DMS114 treated with DMSO at 0.1 percent for 48 hours (cell line): ENCODE results near the gene LOXL1.
"Not testable (repeated sequence)": the region's sequence is repeated elsewhere in the genome, so short reads cannot be mapped to it uniquely, and the experiment has no call there.

Source experiments
- DNase-seq: peaks from one replicate; lab custom pipeline; 2025; ENCODE audit not compliant: unreplicated experiment; lab: John Stamatoyannopoulos, UW

The LOXL1 gene

DNA sequence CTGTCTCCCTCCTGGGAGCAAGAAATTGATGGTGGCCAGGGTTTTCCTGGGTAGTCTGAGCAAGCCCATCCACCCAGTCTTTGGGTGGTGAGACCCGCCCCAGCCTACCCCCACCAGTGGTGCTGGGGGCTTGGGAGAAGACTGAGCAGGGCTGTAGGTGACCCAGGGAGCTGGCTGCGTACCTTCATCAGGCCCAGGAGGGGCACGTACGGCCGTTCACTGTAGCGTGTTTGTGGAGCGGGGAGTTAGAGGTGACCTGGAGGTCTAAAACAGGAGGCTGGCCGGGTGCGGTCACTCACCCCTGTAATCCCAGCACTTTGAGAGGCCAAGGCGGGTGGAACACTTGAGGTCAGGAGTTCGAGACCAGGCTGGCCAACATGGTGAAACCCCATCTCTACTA is 11.5 kb downstream of the LOXL1 start:
- no peak for DNase-seq

DNA sequence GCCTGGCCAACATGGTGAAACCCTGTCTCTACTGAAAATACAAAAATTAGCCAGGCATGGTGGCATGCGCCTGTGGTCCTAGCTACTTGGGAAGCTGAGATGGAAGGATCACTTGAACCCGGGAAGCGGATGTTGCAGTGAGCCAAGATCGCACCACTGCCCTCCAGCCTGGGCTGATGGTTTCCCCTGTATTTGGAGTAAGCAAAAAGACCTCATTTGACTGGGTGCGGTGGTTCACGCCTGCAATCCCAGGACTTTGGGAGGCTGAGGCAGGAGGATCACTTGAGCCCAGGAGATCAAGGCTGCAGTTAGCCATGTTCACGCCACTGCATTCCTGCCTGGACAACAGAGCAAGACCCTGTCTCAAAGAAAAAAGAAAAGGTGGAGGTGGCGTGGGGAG is 12.3 kb downstream of the LOXL1 start:
- DNase-seq, result not testable (repeated sequence)

DNA sequence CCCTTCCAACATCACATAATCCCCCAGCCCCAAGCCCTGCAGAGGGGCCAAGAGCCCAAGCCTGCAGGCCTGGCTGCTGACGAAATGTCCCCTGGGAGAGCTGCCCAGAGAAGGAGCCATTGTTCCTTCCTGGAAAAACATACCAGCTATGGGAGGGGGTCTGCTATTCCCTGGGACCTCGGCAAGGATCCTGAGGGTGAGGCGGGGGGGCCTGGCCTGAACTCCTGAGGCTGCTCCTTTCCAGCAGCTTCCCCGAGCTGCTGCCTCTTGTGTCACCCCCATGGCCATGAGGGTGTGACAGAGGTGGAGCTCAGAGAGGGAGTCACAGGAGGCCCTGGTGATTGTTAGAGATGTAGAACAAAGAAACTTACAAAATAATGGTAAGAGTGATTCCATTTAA is 12.9 kb downstream of the LOXL1 start:
- no peak for DNase-seq

DNA sequence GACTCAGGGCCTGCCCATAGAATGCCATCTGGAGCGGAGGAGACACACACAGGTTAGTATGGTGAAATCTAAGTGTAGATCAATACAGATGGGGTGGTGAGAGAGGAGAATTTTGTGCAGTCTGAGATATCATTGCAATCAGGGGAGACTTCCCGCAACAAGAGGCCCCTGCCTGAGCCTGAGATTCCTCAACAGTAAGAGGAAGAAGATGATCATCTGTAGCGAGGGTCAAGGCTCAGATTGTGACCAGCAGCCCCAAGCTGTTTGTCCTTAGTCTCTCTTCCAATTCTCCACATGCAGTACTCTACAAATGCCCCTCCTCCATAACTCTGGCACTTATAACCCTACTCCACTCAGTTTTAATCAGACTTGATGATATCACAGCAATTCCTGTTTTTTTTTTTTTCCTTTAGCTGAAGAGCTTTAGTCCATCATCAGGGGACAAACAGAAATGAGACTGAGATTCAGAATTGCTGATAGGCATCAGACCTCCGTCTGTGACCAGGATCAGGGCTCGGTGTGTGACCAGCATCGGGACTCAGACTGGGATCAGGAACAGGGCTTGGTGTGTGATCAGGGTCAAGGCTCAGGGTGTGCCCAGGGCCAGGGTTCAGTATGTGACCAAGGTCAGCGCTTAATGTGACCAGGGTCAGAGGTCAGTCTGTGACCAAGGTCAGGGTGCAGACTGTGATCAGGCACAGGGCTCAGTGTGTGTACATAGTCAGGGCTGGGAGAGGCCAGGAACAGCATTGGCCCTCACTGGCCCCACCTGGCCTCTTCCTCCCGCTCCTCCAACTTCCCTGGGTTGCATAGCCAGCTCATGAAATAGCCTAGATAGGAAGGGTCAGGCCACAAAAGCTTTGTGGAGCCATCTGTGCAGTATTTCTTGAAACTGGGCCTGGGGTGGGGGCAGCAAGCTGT is 14.1 kb downstream of the LOXL1 start:
- DNase-seq, result no peak

DNA sequence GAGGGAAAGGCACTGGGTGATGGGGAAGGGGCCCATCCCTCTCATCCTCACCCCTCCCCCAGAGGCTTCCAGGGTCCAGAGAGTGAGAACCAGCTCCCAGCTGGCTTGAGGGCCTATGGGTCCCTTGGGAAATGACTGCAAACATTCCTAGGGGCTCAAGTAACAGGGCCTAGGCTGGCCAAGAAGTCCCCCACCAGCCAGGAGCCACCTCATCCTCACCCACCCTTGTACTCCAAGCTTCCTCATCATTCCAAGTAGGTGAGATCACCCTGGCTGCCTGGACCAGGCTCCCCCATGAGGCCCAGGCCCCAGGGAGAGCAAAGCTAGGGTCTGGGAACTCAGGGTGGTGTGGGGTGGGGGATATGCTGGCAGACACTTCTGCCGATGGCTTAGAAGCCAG is 14.8 kb downstream of the LOXL1 start:
- DNase-seq, result no peak

DNA sequence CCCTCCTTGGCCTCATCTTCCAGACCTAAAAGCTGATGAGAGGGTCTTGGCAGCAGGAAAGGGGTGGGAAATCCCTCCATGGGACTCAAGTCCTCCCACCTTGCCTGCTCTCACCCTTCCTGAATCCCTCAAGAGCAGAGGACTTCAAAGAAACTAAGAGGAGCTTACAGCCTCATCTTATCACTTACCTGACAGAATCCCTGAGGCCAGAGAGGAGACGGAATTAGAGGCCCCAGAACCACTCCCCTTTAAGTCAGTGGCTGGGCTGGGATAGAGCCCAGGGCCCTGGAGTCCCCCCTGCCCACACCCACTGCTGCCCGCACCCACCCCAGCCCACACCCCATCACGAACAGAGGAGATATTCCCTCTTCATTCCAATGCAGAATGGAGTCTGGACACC is 15.2 kb downstream of the LOXL1 start:
- DNase-seq, result no peak

DNA sequence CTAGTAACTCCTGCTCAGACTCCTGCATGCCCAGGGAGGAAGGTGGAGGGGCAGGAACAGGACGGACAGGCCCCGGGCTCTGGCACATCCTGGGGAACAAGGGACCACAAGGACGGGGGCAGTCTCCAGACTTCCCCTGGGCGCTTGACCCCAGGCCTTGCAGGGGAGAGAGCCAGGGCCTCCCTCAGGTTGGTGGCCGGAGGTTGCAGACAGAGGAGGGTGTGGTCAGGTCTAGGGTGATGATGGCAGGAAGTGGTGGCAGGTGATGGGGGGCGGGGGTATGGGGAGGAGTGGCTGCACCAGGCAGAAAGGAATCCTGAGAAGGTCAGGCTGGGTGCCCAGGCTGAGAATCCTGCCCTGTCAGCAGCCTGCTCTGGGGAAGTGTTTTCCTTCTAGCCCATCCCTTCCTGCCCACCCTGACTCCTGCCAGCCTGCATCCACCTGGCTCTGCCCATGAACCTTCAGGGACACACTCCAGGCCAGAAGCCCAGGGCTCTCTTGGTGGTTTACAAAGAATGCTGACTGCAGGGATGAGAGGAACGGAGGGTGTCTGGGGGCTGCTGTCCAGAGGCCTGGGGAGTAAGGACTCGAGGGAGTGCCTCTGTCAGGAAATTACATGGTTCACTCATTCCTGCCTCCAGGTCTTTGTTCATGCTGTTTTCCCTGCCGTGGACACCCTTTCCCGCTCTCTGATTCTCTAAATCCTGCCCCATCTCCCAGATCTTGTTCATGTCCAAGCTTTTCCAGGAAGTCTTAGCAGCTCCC is 15.8 kb downstream of the LOXL1 start:
- no peak for DNase-seq

DNA sequence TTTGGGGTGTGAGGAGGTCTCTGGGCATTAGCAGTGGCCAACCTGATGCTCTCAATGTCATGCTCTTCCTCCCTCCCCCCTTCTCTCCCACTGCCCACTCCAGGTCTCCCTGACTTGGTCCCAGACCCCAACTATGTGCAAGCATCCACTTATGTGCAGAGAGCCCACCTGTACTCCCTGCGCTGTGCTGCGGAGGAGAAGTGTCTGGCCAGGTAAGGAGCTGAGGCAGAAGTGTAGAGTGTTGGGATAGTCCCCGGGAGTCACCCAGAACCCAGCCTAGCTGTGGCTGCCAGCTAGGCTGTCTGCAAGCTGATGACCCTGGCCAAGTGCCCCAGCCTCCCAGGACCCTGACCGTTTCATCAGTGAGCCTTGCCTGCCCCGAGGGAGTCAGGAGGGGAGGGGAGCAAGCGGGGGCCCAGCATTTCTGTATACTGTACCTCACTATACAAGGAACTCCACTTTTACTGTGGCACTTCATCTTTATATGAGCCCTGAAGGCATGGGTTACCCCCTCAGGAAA is 16.5 kb downstream of the LOXL1 start:
- DNase-seq, result no peak

DNA sequence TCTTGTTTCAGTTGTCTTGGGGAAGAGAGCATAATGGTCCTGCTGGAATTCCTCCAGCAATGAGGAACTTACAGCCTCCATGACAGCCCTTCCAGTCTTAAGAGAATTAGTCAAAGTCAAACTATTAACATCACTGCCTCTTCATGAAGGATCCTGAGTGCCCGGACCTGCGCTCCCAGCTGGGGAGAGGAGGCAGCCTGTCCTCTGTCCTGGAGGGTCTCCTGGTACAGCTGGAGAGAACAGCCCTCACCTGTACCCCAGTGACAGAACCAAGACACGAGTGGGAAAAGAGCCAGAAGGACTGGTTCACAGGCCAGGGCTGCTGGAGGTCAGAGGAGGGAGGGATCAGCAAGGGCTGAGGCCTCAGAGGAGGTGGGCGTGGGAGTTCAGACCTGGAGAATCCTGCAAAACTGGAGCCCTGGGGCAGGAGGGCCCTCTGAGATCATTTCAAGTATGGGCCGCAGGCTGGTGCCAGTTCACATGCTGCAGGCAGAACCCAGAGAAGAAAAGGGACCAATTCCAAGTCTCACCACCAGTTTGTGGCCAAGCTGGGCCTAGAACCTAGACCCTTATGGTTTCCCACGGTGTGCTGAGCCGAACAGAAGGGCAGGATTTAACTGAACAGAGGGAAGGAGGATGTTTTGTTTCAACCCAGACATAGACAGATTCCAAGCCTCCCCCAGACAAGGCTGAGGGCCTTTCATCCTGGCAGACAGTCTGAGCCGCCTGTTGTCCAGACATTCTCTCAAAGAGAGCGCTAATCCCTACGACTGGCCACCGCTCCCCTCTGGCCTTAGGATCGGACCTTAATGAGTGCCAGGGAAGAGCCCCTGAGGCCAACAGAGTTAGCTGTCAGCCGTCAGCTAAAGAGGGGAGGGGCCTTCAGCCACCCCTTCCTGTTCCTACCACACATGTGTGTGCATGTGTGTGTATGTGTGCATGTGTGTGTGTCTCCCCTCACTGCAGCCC is 18.2 kb downstream of the LOXL1 start:
- no peak for DNase-seq

DNA sequence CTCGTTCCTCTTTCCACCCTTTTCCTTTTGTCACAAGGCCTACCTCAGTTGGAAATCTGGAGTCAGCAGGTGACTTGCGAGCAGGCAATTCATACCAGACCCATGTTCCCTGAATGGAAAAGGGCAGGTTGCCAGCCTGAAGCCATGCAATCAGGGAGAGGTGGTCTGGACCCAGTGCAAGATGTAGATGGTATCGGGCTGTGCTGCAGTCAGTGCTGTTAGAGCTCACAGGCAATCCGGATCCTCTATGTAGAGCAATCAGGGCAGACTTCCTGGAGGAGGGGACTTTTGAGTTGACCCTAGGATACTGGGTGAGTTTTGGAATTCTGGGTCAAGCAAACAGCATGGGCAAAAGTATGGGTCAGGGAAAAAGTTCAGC is 18.9 kb downstream of the LOXL1 start:
- DNase-seq, result no peak

DNA sequence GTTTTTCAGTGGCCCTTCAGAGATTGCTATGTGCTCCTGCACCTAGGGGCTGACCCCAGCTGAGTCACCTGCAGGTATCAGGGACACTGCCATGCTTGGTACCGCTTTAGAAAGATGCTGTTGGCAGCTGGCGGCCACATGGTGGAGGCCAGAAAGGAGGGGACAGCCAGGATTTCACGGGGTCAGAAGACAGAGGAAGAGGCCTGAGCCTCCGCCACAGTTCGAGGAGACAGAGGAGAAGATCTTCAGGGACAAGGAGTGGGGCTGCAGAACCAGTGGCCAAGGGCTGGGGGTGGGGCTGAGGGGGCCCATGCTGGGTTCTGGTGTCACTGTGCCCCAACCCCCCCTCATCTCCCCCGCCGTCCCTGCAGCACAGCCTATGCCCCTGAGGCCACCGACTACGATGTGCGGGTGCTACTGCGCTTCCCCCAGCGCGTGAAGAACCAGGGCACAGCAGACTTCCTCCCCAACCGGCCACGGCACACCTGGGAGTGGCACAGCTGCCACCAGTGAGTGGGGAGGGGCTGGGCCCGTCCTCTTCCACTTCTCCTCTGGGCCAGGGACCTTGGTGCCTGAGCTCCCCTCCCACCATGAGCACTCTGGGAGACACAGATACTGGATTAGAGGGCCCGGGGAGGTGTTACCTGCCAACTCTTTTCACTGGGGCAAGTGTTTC is 19.9 kb downstream of the LOXL1 start:
- no peak for DNase-seq

DNA sequence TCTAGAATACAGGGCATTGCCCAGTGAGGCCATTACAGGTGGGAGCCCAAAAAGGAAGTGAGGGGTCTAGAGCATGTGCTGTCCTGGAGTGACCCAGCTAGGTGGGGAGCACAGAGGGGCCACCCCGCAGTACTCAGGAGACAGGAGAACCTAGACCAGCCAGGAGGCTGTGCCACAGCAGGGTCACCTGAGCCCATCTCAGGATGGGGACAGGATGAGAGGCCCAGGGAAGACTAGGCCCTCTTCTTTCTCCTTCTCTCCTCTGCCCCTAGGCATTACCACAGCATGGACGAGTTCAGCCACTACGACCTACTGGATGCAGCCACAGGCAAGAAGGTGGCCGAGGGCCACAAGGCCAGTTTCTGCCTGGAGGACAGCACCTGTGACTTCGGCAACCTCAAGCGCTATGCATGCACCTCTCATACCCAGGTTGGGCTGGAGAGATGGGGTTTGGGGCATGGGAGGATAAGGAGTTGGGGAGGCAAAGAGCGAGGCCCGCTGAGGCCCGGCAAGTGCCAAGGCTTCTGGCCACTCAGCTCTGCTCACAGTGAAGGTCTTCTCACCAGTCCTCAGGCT is 20.6 kb downstream of the LOXL1 start:
- no peak for DNase-seq

DNA sequence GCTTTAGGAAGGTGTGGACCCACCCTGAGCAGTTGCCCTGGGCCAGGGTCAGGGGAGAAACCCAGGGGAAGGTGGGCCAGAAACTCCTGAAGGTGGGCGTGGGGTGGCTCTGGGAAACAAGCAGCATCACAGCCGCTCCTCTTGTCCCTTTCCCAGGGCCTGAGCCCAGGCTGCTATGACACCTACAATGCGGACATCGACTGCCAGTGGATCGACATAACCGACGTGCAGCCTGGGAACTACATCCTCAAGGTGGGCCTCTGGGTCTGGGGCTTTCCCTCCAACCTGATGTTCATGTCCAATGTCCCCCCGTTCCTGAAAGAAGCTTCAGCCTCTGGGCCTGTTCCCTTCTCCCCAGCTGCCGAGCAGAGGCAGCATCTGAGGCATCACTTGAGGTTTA is 21.4 kb downstream of the LOXL1 start:
- no peak for DNase-seq

DNA sequence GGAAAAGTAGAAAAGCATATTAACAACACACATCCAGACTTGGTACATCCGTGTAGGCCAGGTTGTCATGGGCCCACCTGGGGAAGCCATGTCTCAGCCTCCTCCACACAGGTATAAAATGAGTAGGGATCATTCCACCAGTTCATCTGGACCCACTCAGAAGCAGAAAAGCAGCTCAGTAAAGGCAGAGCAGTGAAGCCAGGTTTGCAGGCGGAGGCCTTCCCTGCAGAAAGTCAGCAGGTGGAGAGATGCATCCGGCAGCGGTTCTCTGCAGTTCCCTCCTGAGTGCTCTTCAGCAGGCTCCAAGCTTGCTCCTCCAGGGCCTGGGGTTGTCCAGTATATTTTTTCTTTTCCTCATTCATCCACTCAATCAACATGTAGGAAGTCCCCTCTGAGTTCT is 22.1 kb downstream of the LOXL1 start:
- DNase-seq, result no peak

DNA sequence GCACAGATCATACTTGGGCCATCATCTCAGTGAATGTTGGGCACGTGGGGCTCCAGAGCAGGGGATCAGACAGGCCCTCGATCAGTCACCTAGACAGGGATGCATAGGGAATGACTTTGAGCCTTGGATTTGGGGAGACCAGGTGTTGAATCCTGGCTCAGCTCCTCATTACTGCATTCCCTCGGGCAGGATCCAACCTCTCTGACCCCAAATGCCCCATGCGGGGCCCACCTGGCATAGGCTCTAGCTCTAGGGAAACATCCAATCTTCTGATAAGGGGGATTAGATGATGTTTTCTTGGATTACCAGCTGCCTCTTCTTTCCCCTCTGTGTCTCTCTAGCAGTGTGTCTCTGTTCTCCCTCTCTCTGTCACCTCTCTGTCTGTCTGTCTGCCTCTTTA is 22.7 kb downstream of the LOXL1 start:
- no peak for DNase-seq

DNA sequence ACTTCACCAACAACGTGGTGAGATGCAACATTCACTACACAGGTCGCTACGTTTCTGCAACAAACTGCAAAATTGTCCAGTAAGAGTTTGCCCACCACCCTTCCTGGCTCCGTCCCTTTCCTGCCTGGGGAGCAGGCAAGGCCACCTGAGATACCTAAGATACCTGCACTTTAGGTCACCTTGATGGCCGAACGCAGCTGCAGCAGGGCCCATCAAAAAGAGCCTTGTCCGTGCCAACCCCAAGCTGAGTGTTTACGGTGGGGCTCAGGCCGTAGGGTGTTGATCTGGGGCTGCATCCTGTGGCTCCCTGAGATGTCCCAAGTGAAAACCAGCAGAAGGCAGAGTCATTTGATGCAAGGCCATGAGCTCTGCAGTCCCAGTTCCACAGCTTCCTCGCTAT is 23.2 kb downstream of the LOXL1 start:
- DNase-seq, result no peak

DNA sequence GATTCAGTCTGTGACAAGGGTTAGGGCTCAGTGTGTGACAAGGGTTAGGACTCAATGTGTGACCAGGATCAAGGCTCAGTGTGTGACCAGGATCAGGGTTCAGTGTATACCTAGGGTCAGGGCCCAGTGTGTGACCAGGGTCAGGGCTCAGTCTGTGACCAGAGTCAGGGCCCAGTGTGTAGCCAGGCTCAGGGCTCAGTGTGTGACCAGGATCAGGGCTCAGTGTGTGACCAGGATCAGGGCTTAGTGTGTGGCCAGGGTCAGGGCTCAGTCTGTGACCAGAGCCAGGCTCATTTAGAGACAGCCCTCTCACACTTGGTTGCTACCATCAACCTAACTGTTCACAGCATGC is 24.2 kb downstream of the LOXL1 start:
- no peak for DNase-seq

DNA sequence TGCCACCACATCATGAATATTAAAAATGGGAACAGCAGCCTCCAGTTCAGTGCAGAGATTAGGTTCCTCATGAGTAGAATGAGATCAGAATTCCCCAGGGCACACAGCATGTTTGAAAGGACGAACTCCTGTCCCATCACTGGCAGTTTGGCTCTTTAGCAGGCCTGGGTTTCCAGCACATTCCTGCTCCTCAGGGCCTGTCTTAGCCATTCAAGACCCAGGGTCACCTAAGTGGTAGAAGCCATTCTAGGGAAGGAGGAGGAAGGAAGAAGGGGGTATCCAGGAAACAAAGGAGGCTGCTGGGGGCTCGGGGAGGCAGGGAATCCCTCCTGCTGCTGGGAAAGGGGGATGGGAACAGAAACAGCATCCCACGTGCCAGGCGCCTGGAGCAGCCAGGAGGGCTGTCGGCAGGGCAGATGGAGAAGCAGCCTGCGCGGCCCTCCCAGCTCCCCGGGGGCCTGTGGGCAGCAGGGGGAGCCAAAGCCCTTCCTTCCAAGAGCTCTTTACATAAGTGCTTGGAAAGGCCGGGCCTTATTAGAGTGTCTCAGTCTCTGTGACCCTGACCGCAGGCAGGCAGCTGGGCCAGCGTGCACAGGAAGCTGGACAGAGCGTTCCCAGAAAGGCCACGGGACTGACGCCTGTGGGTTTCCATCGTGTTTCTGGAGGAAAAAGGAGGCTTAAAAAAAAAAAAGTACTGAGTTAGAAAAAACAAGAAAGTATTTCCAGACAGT is 24.7 kb downstream of the LOXL1 start:
- peak; percentile 71 for DNase-seq

DNA sequence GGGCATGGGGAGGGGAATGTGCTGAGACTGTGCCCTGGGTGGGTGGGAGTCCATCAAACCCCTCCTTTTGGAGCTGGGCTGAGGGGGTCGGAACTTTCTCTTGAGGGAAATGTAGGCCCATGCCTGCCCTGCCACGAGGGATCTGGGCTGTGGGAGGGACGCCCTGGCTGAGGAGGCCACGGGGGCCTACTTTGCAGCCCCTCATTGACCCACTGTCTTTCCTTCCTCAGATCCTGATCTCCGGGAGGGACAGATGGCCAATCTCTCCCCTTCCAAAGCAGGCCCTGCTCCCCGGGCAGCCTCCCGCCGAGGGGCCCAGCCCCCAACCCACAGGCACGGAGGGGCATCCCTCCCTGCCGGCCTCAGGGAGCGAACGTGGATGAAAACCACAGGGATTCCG is 25.3 kb downstream of the LOXL1 start:
- DNase-seq, result no peak
